Measurements from ENCODE around the gene MED10. TPM values are rescaled to one million over a fixed set of nuclear protein-coding genes. Genes with fewer than 3 reads are reported as not detected.

MED10 gene
- total RNA-seq, 6 donors from 2014 or later: 17.8 to 36.1 (median 29.1) TPM

GRCh38 chr5:6333182-6333905 lies 45.0 kb downstream of the MED10 start:
- Histone ChIP-seq H3K9me3 (peaks cover 0 to 11% (median 7%) of the 10 kb centered on the region in 4 donors), H3K27me3 (no peaks in the 10 kb centered on the region), H3K4me3 (no peak overlapping the region), H3K4me1 (no peaks in the 10 kb centered on the region), H3K36me3 (peaks cover 0 to 5% (median 0%) of the 10 kb centered on the region in 4 donors), H3K27ac (no peak overlapping the region)
- ATAC-seq (ENCODE audit: low FRiP score in 2 of 2): no peak
- no peak for DNase-seq
- TF ChIP-seq EP300 (IDR thresholded peaks at IDR 0.05) (no peak), CTCF (IDR thresholded peaks at IDR 0.05) (no peak), POLR2A (IDR thresholded peaks at IDR 0.05) (no peak), POLR2AphosphoS5 (IDR thresholded peaks at IDR 0.05) (no peak)
- 86 to 92% methylated on average over 5 of the region's 5 CpGs for WGBS, 2 donors

- no peak overlapping the region for H3K4me3 ChIP-seq
- no peak for TF ChIP-seq CTCF (IDR thresholded peaks at IDR 0.05)
- ATAC-seq (ENCODE audit: low FRiP score in 2 of 2) (no peak), DNase-seq (no peak)
- H3K9me3 ChIP-seq: peaks cover 0 to 11% (median 7%) of the 10 kb centered on the region in 4 donors
- H3K27me3 ChIP-seq: no peaks in the 10 kb centered on the region
- H3K4me1 ChIP-seq: no peaks in the 10 kb centered on the region
- 41 to 61% methylated on average over 2 to 3 of the region's 3 CpGs for WGBS, 2 donors
- H3K36me3 ChIP-seq: peaks cover 0 to 5% (median 0%) of the 10 kb centered on the region in 4 donors
- H3K27ac ChIP-seq: no peak overlapping the region
Observed at GRCh38 chr5:6328173-6328572, 50.2 kb downstream of the MED10 start.

- WGBS, 2 donors: 73 to 74% methylated on average over 5 of the region's 5 CpGs
- TF ChIP-seq CTCF (IDR thresholded peaks at IDR 0.05) (no peak), POLR2AphosphoS5 (IDR thresholded peaks at IDR 0.05) (no peak), POLR2A (IDR thresholded peaks at IDR 0.05) (no peak), EP300 (IDR thresholded peaks at IDR 0.05) (no peak)
- Histone ChIP-seq H3K27ac (no peak overlapping the region), H3K27me3 (no peaks in the 10 kb centered on the region), H3K4me1 (no peaks in the 10 kb centered on the region), H3K9me3 (peaks cover 0 to 11% (median 7%) of the 10 kb centered on the region in 4 donors), H3K36me3 (no peaks in the 10 kb centered on the region), H3K4me3 (no peak overlapping the region)
- no peak for DNase-seq
- no peak for ATAC-seq (ENCODE audit: low FRiP score in 2 of 2)
Observed at GRCh38 chr5:6326776-6327175, 51.6 kb downstream of the MED10 start.

GRCh38 chr5:6322163-6322713 lies 56.1 kb downstream of the MED10 start:
- Histone ChIP-seq H3K9me3 (peaks cover 0 to 4% (median 1%) of the 10 kb centered on the region in 4 donors), H3K4me1 (no peaks in the 10 kb centered on the region), H3K27ac (no peak overlapping the region), H3K36me3 (no peaks in the 10 kb centered on the region), H3K4me3 (no peak overlapping the region), H3K27me3 (no peaks in the 10 kb centered on the region)
- no peak for ATAC-seq (ENCODE audit: low FRiP score in 2 of 2)
- no peak for TF ChIP-seq CTCF (IDR thresholded peaks at IDR 0.05)
- TF ChIP-seq POLR2A (IDR thresholded peaks at IDR 0.05): no peak
- no peak for TF ChIP-seq EP300 (IDR thresholded peaks at IDR 0.05)
- no peak for TF ChIP-seq POLR2AphosphoS5 (IDR thresholded peaks at IDR 0.05)
- 86 to 88% methylated on average over 18 to 21 of the region's 21 CpGs for WGBS, 2 donors
- DNase-seq: no peak

Other genes starting within 250 kb of the MED10 start
- gene UBE2QL1, start 70.3 kb upstream of the MED10 start, total RNA-seq: under 1 TPM in 2 of 6 donors, not detected in 4; 0.09 to 0.10 TPM